ENCODE measurements around the gene KANSL1L. TPM values are rescaled to one million over a fixed set of nuclear protein-coding genes. Genes with fewer than 3 reads are reported as not detected.

The KANSL1L gene
- total and polyA plus RNA-seq, 10 of the 15 experiments (the other 5 are each of a cell fraction or from before 2014, with no cell fraction given) = 1.2 to 9.5 (median 3.7) TPM

DNA sequence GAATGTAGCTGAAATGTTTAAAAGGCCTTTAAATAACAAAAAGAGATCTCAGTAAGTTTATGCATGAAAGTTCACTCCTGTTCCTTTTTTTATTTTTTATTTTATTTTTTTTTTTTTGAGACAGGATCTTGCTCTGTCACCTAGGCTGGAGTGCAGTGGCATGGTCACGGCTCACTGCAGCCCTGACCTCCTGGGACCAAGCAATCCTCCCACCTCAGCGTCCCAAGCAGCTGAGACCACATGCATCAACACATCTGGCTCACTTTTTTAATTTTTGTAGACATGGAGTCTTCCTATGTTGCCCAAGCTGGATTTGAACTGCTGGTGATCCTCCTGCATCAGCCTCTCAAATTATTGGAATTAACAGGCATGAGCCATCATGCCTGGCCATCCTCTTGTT is 84.3 kb downstream of the KANSL1L start:
- ChIA-PET POLR2A (no interaction called here), CTCF (no interaction called here), SMC1A (ENCODE audit: uncharacterized antibody, unreplicated experiment) (interaction anchor here (1.5 kb wide), 1 partner anchor 9 kb away, joined by 4 read pairs; no protein-coding TSS in a partner anchor), RAD21 (ENCODE audit: unreplicated experiment) (no interaction called here)
- Histone ChIP-seq H3K79me2 (ENCODE audit: control insufficient read depth, insufficient read depth, low read length) (no peaks in the 10 kb centered on the region), H3K4me3 (no peak overlapping the region), H3K9me3 (replicated peaks; ENCODE audit: control insufficient read depth, insufficient read depth, low read length) (no peaks in the 10 kb centered on the region), H3K36me3 (ENCODE audit: control insufficient read depth in 2 of 2, insufficient read depth in 2 of 2, low read length in 1 of 2) (no peaks in the 10 kb centered on the region), H3K27me3 (replicated peaks in 1 of 2; ENCODE audit: control insufficient read depth in 2 of 2, insufficient read depth in 2 of 2, low read length in 1 of 2) (no peaks in the 10 kb centered on the region), H2AFZ (ENCODE audit: control insufficient read depth, low read depth, low read length) (no peak overlapping the region), H3K9ac (ENCODE audit: control insufficient read depth, insufficient read depth, low read length) (no peak overlapping the region), H3K4me2 (ENCODE audit: control insufficient read depth, insufficient read depth) (no peak overlapping the region), H3K27ac (ENCODE audit: control insufficient read depth, insufficient read depth) (no peak overlapping the region), H3K4me1 (ENCODE audit: control insufficient read depth, insufficient read depth, low read length) (no peaks in the 10 kb centered on the region), H4K20me1 (ENCODE audit: control insufficient read depth, insufficient read depth) (no peaks in the 10 kb centered on the region)
- WGBS (ENCODE audit: insufficient coverage, insufficient replicate concordance, low lambda C conversion rate, missing lambda C conversion rate) = 0% methylated on average over 2 of the region's 2 CpGs
- intact Hi-C loops (cut with micrococcal nuclease; ENCODE audit: unreplicated experiment) = no loop called here
- BruUV-seq (replicated peaks) = no TSS peak
- ATAC-seq (no peak), FAIRE-seq (no peak), DNase-seq (ENCODE audit: low read depth, low spot score) (no peak)
- TF ChIP-seq POLR2A (IDR thresholded peaks at IDR 0.05; ENCODE audit: low read depth, low read length) (no peak), ETV6 (conservative IDR thresholded peaks at IDR 0.05 in 1 of 2, IDR thresholded peaks at IDR 0.05 in 1 of 2; ENCODE audit: borderline replicate concordance in 1 of 2, low read depth in 1 of 2) (no peak), CBX5 (IDR thresholded peaks at IDR 0.05; ENCODE audit: low read depth) (no peak), PML (IDR thresholded peaks at IDR 0.05; ENCODE audit: low read length) (no peak), SMAD1 (IDR thresholded peaks at IDR 0.05; ENCODE audit: low read depth, partially characterized antibody) (no peak), RB1 (IDR thresholded peaks at IDR 0.05; ENCODE audit: borderline replicate concordance) (no peak), ZNF622 (IDR thresholded peaks at IDR 0.05) (no peak), TBL1XR1 (IDR thresholded peaks at IDR 0.05; ENCODE audit: low read depth, low read length) (no peak), NR2C1 (IDR thresholded peaks at IDR 0.05) (no peak), IRF5 (IDR thresholded peaks at IDR 0.05; ENCODE audit: borderline replicate concordance) (no peak), ZNF384 (IDR thresholded peaks at IDR 0.05; ENCODE audit: borderline replicate concordance, low read depth, low read length) (no peak), HDAC6 (IDR thresholded peaks at IDR 0.05; ENCODE audit: unreplicated experiment) (no peak)
- TF ChIP-seq, protein P1, sequence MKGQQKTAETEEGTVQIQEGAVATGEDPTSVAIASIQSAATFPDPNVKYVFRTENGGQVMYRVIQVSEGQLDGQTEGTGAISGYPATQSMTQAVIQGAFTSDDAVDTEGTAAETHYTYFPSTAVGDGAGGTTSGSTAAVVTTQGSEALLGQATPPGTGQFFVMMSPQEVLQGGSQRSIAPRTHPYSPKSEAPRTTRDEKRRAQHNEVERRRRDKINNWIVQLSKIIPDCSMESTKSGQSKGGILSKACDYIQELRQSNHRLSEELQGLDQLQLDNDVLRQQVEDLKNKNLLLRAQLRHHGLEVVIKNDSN (IDR thresholded peaks at IDR 0.05; ENCODE audit: borderline replicate concordance, extremely low read length, insufficient read depth, low read depth, low read length) = no peak
- TF ChIP-seq, protein P2, sequence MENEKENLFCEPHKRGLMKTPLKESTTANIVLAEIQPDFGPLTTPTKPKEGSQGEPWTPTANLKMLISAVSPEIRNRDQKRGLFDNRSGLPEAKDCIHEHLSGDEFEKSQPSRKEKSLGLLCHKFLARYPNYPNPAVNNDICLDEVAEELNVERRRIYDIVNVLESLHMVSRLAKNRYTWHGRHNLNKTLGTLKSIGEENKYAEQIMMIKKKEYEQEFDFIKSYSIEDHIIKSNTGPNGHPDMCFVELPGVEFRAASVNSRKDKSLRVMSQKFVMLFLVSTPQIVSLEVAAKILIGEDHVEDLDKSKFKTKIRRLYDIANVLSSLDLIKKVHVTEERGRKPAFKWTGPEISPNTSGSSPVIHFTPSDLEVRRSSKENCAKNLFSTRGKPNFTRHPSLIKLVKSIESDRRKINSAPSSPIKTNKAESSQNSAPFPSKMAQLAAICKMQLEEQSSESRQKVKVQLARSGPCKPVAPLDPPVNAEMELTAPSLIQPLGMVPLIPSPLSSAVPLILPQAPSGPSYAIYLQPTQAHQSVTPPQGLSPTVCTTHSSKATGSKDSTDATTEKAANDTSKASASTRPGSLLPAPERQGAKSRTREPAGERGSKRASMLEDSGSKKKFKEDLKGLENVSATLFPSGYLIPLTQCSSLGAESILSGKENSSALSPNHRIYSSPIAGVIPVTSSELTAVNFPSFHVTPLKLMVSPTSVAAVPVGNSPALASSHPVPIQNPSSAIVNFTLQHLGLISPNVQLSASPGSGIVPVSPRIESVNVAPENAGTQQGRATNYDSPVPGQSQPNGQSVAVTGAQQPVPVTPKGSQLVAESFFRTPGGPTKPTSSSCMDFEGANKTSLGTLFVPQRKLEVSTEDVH (IDR thresholded peaks at IDR 0.05; ENCODE audit: low read depth, partially characterized antibody) = no peak
- in situ Hi-C loops (cut with MboI) = no loop called here
